Mucosa of rectum (tissue), 2 donors: Measurements from ENCODE around the gene DIAPH1.

Source experiments
- H3K27ac ChIP-seq, 2 donors: one replicate each; pipeline ENCODE4 v1.7.0; 2013; ENCODE audit warnings: inconsistent platforms in 2 of 2, low read depth in 2 of 2, low read length in 2 of 2
- H3K27me3 ChIP-seq, 2 donors: one replicate each; pipeline ENCODE4 v1.7.0; 2013; ENCODE audit warnings: low read length in 2 of 2; ENCODE audit not compliant: control insufficient read depth in 2 of 2, insufficient read depth in 2 of 2
- H3K36me3 ChIP-seq, 2 donors: one replicate each; pipeline ENCODE4 v1.7.0; 2013; ENCODE audit warnings: low read length in 2 of 2; ENCODE audit not compliant: control insufficient read depth in 2 of 2, insufficient read depth in 2 of 2
- H3K4me1 ChIP-seq, 2 donors: one replicate each; pipeline ENCODE4 v1.7.0; 2013; ENCODE audit warnings: low read length in 2 of 2, mild to moderate bottlenecking in 1 of 2; ENCODE audit not compliant: control insufficient read depth in 2 of 2, insufficient read depth in 2 of 2
- H3K4me3 ChIP-seq, 2 donors: one replicate each; pipeline ENCODE4 v1.7.0; 2013; ENCODE audit warnings: low read length in 2 of 2
- H3K9ac ChIP-seq, 2 donors: one replicate each; pipeline ENCODE4 v1.7.0; 2013; ENCODE audit warnings: low read length in 2 of 2, low read depth in 1 of 2, mild to moderate bottlenecking in 1 of 2
- H3K9me3 ChIP-seq, 2 donors: one replicate each; pipeline ENCODE4 v1.7.0; 2013; ENCODE audit warnings: low read length in 2 of 2; ENCODE audit not compliant: control insufficient read depth in 2 of 2
- donor health status: healthy.
- donor health status: Normal muscosa, but diverticular disease.

DIAPH1 gene

DNA sequence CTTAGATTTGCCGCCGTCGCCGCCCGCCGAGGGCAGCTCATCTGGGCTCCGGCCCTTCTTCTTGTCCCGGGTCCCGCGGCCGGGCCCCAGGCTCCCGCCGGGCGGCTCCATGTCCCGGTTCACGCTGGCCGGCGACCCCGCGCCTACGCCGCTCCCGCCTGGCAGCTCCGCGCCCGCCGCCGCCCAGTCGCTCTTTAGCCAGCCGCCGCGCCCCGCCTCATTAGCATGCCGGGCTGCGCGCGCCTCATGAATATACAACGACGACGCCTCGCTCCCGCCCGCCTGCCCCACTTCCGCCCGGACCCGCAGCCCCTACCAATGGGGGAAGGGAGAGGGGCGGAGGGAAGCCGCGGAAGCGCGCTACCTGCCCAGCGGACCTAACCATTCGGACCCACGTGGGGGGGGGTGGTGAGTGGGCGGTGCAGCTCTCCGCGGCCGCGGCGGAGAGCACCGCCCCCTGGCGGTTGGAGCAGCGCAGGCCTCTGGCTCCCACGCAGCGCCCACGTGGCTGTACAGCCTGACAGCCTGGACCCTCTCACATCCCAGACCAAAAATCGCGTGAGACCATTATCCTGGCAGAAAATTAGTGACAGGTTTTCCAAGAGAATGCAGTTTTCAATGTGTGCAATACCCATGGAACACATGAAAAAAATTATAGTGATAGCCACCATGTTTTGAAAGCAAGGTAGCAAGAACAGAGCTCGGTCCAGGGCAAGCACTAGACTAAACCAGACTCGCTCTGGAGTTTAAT is at the start of gene DIAPH1:
DIAPH1 (minus strand) TSS at position 197 of the 751 bp plus-strand sequence; CDS start at position 111, 86 bp downstream.
- Histone ChIP-seq H3K27me3 (no peaks in the 10 kb centered on the region), H3K27ac (peak within 1 kb of the TSS; percentile 90 to 91), H3K4me1 (peaks cover 5 to 8% of the 10 kb centered on the region in 2 donors), H3K9me3 (no peaks in the 10 kb centered on the region), H3K4me3 (peak within 1 kb of the TSS; percentile 81 to 90), H3K9ac (peak within 1 kb of the TSS; percentile 82 to 91), H3K36me3 (peaks cover 18 to 27% of the 10 kb centered on the region in 2 donors)

GRCh38 chr5:141665995-141666940 is 47.5 kb upstream of the DIAPH1 start:
- Histone ChIP-seq H3K4me3 (no peak overlapping the region), H3K9ac (no peak overlapping the region), H3K27me3 (no peaks in the 10 kb centered on the region), H3K36me3 (peaks cover 0 to 2% of the 10 kb centered on the region in 2 donors), H3K27ac (no peak overlapping the region), H3K4me1 (no peaks in the 10 kb centered on the region), H3K9me3 (no peaks in the 10 kb centered on the region)

- H3K27ac ChIP-seq, result no peak overlapping the region
- H3K4me3 ChIP-seq, result no peak overlapping the region
- H3K27me3 ChIP-seq, result no peaks in the 10 kb centered on the region
- H3K36me3 ChIP-seq, result peaks cover 0 to 2% of the 10 kb centered on the region in 2 donors
- no peaks in the 10 kb centered on the region for H3K4me1 ChIP-seq
- no peaks in the 10 kb centered on the region for H3K9me3 ChIP-seq
- peak overlapping the region in 1 of 2 donors; percentile 38 for H3K9ac ChIP-seq
Observed at GRCh38 chr5:141664733-141665461, 46.1 kb upstream of the DIAPH1 start.

DNA sequence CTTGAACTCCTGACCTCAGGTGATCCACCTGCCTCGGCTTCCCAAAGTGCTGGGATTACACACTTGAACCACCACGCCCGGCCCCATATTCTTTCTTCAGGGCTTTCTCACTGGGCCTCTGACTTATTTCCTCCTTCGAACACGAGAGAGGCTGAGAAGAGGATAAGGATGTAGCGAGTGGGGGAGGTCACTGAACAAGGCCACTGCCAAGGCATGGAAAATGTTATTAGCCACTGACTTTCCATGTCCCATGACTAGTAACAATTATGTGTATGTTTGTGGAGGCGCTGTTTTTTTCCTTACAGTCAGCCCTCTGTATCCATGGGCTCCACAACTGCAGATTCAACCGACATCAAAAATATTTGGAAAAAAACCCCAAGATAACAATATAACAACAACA is 44.7 kb upstream of the DIAPH1 start:
- Histone ChIP-seq H3K27ac (no peak overlapping the region), H3K4me1 (no peaks in the 10 kb centered on the region), H3K9me3 (no peaks in the 10 kb centered on the region), H3K36me3 (peaks cover 0 to 2% of the 10 kb centered on the region in 2 donors), H3K4me3 (no peak overlapping the region), H3K9ac (no peak overlapping the region), H3K27me3 (no peaks in the 10 kb centered on the region)

DNA sequence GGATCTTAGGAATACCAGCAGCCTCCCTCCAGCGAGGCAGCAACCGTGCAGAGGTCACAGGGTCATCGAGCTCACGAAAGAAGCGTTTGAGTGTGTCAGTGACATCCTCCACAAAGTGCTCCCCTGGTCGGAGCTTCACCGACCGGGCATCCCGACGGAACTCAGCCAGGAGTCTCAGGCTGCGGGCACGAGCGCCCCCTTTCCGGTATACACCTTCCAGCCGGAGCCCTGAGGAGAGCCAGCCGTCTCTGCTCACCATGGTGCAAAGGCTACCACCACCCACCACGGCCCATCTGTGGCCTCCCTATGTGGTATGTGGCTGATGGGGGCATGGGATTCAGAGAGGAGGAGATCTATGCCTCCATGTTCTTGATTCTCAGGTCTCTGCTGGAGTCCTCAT is 43.2 kb upstream of the DIAPH1 start:
- Histone ChIP-seq H3K9ac (no peak overlapping the region), H3K9me3 (no peaks in the 10 kb centered on the region), H3K27me3 (no peaks in the 10 kb centered on the region), H3K27ac (no peak overlapping the region), H3K36me3 (peaks cover 0 to 5% of the 10 kb centered on the region in 2 donors), H3K4me3 (no peak overlapping the region), H3K4me1 (no peaks in the 10 kb centered on the region)

DNA sequence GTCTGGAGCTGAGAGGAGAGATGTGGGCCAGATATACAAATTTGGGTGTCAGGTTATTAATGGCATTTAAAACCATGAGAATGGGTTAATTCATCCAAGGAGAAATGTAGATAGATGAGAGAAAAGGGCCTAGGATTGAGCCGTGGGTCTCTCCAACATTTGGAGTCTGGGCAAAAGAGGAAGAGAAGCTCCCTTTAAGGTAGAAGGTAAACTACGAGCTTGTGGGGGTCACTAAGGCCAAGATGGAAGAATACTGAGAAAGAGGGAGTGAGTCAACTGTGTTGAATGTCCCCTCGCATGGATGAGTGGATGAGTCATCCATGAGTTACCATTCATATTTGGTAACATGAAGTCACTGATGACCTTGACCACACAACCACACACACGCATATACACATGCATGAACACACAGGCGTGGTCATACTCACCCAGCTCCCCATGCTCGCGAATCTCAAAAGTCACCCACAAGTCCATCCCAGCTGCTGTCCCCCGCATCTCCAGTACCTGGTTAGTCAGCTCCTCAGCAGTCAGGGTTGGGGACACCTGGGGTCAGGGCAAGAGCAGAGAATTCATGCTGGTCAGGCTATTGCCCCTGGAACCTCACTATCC is 39.2 kb upstream of the DIAPH1 start:
- Histone ChIP-seq H3K9ac (no peak overlapping the region), H3K36me3 (peaks cover 0 to 10% of the 10 kb centered on the region in 2 donors)

GRCh38 chr5:141657404-141657803 is 38.6 kb upstream of the DIAPH1 start:
- no peaks in the 10 kb centered on the region for H3K4me1 ChIP-seq
- H3K27me3 ChIP-seq, result no peaks in the 10 kb centered on the region
- H3K36me3 ChIP-seq, result peaks cover 0 to 10% of the 10 kb centered on the region in 2 donors
- H3K27ac ChIP-seq, result no peak overlapping the region
- H3K9me3 ChIP-seq, result no peaks in the 10 kb centered on the region
- no peak overlapping the region for H3K9ac ChIP-seq
- no peak overlapping the region for H3K4me3 ChIP-seq

More for the DNA sequence above, 39.2 kb upstream of the DIAPH1 start:
- Histone ChIP-seq H3K27me3 (no peaks in the 10 kb centered on the region), H3K4me3 (no peak overlapping the region), H3K27ac (no peak overlapping the region), H3K9me3 (no peaks in the 10 kb centered on the region), H3K4me1 (no peaks in the 10 kb centered on the region)

DNA sequence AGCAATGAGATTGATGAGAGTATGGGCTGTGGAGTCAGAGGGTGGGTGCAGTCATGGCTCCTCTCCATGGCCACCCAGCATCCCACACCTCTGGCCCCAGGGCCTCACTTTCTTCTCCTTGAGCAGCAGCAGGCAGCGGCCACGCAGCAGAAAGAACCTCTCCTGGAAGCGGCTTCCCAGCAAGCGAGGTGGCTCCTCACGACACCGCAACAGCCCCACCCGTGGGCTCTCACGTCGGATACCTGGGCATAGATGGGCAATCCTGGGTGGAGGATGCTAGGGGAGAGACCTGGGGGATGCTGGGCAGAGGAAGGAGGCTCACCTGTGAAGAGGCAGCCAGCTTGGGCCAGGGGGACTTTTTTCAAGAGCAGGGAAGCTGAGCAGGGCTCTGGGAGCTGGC is 37.6 kb upstream of the DIAPH1 start:
- H3K4me1 ChIP-seq, result peaks cover 0 to 5% of the 10 kb centered on the region in 2 donors
- H3K27me3 ChIP-seq, result no peaks in the 10 kb centered on the region
- H3K9ac ChIP-seq, result no peak overlapping the region
- H3K9me3 ChIP-seq, result no peaks in the 10 kb centered on the region
- no peak overlapping the region for H3K4me3 ChIP-seq
- no peak overlapping the region for H3K27ac ChIP-seq
- H3K36me3 ChIP-seq, result peaks cover 0 to 10% of the 10 kb centered on the region in 2 donors

- Histone ChIP-seq H3K4me3 (no peak overlapping the region), H3K27me3 (no peaks in the 10 kb centered on the region), H3K9me3 (no peaks in the 10 kb centered on the region), H3K4me1 (peaks cover 5 to 7% of the 10 kb centered on the region in 2 donors), H3K9ac (no peak overlapping the region), H3K27ac (no peak overlapping the region), H3K36me3 (peaks cover 0 to 10% of the 10 kb centered on the region in 2 donors)
Observed at GRCh38 chr5:141655020-141655419, 36.2 kb upstream of the DIAPH1 start.
